Right lobe of liver (tissue), 6 donors: ENCODE measurements around the gene OGFOD3. TPM values are rescaled to one million over a fixed set of nuclear protein-coding genes. Genes with fewer than 3 reads are reported as not detected.
"Not testable (repeated sequence)": the region's sequence is repeated elsewhere in the genome, so short reads cannot be mapped to it uniquely, and the experiment has no call there.

ENCODE experiments used
- ATAC-seq, 4 donors: fragments of 200-7000 bp; cut with Tn5 transposase; one replicate each; pipeline ENCODE4 v1.9.1; 2020; ENCODE audit warnings: mild to moderate bottlenecking in 4 of 4, moderate library complexity in 4 of 4
- DNase-seq, 3 donors: peaks; one replicate each; pipeline ENCODE4 v3.0.0-alpha.2; 2020
- H3K27ac ChIP-seq, 3 donors: fragments of 200-600 bp; one replicate each; pipeline ENCODE4 v1.8.0; 2022
- H3K27me3 ChIP-seq, 2 donors: fragments of 200-600 bp; one replicate each; pipeline ENCODE4 v1.8.0; 2022
- H3K36me3 ChIP-seq, 4 donors: fragments of 200-600 bp; sonication (generic) in 1 of 4; one replicate each; pipeline versions ENCODE4 v1.5.1 to v1.8.0; 2017 to 2022; ENCODE audit warnings: control low read depth in 1 of 4
- H3K4me1 ChIP-seq, 4 donors: fragments of 200-600 bp; sonication (generic) in 1 of 4; one replicate each; pipeline versions ENCODE4 v1.5.1 to v1.8.0; 2017 to 2022; ENCODE audit warnings: control low read depth in 1 of 4
- H3K4me3 ChIP-seq, 3 donors: fragments of 200-600 bp; one replicate each; pipeline ENCODE4 v1.8.0; 2022
- H3K9me3 ChIP-seq, 4 donors: fragments of 200-600 bp; sonication (generic) in 1 of 4; one replicate each; pipeline versions ENCODE4 v1.5.1 to v1.8.0; 2017 to 2022; ENCODE audit warnings: control low read depth in 1 of 4
- POLR2A ChIP-seq: fragments of 450-650 bp; IDR thresholded peaks from one replicate; pipeline ENCODE4 v1.6.1; 2017; ENCODE audit warnings: antibody characterized with exemption, mild to moderate bottlenecking
- WGBS: methylation state at CpG from one replicate; pipeline ENCODE4 v1.1.6; 2018; ENCODE audit warnings: low coverage, low lambda C conversion rate; ENCODE audit not compliant: insufficient coverage; ENCODE audit errors: missing lambda C conversion rate; 5-methylcytosine and 5-hydroxymethylcytosine counted together
- intact Hi-C, 2 donors: fragments of 100-400 bp; cut with DNase I; formaldehyde crosslinking; loops; one replicate each; pipeline versions ENCODE4 v1.11.2 to v1.14.1; 2022
- total RNA-seq, 6 experiments: library from RNA; depleted of rRNA in 2 of 6; stranded (reverse); fragments of >200 nt in 2 of 6; fragmentation: NEBNext Ultra II Directional in 3 of 6; extraction: Animal tissue kit (Norgen Biotek cat#: 25700) in 3 of 6; gene quantifications; one replicate each; pipeline versions ENCODE4 v1.1.0 to v1.2.4, GENCODE V29; 2016 to 2023
- TF ChIP-seq, protein P1 (sequence below), 4 donors: fragments of 200-600 bp in 3 of 4; fragments of 450-650 bp in 1 of 4; IDR thresholded peaks; one replicate each; pipeline versions ENCODE4 v1.5.1 to v1.8.0; 2016 to 2022; ENCODE audit warnings: antibody characterized with exemption in 4 of 4, mild to moderate bottlenecking in 2 of 4
- donor health status: DM: no; HTN: yes; CAD: no.
- donor health status: DM: no; HTN: no; CAD: no.
- donor health status: DM: no; HTN: no; CAD: no.
- donor health status: DM: no; HTN: yes; CAD: no.
- donor health status: DM: no; HTN: yes; CAD: no.

OGFOD3 gene
- total RNA-seq, 6 experiments from 2014 or later, result 13.5 to 23.4 (median 16.2) TPM

DNA sequence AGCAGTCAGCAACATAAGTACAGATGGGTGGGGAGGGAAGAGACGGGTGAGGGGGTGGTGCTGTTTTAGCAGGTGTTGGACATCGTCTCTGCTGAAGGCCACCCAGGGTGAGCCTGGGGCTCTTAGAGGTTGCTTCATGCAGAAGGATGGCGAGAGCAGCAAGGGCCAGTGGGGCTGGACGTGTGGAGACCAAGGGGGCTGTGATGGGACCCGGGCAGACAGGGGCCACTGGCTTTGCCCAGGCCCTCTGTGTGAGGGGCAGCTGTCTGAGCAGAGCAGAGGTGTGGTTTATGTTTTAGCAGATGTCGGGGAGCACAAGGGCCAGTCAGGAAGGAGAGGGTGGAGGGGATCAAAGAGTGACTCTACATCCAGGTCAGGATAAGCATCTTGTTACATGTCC lies 45.0 kb upstream of the OGFOD3 start:
- TF ChIP-seq, protein P1, sequence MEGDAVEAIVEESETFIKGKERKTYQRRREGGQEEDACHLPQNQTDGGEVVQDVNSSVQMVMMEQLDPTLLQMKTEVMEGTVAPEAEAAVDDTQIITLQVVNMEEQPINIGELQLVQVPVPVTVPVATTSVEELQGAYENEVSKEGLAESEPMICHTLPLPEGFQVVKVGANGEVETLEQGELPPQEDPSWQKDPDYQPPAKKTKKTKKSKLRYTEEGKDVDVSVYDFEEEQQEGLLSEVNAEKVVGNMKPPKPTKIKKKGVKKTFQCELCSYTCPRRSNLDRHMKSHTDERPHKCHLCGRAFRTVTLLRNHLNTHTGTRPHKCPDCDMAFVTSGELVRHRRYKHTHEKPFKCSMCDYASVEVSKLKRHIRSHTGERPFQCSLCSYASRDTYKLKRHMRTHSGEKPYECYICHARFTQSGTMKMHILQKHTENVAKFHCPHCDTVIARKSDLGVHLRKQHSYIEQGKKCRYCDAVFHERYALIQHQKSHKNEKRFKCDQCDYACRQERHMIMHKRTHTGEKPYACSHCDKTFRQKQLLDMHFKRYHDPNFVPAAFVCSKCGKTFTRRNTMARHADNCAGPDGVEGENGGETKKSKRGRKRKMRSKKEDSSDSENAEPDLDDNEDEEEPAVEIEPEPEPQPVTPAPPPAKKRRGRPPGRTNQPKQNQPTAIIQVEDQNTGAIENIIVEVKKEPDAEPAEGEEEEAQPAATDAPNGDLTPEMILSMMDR (IDR thresholded peaks at IDR 0.05), result no peak
- TF ChIP-seq POLR2A, result no peak
- no peak for DNase-seq
- ATAC-seq, result no peak

DNA sequence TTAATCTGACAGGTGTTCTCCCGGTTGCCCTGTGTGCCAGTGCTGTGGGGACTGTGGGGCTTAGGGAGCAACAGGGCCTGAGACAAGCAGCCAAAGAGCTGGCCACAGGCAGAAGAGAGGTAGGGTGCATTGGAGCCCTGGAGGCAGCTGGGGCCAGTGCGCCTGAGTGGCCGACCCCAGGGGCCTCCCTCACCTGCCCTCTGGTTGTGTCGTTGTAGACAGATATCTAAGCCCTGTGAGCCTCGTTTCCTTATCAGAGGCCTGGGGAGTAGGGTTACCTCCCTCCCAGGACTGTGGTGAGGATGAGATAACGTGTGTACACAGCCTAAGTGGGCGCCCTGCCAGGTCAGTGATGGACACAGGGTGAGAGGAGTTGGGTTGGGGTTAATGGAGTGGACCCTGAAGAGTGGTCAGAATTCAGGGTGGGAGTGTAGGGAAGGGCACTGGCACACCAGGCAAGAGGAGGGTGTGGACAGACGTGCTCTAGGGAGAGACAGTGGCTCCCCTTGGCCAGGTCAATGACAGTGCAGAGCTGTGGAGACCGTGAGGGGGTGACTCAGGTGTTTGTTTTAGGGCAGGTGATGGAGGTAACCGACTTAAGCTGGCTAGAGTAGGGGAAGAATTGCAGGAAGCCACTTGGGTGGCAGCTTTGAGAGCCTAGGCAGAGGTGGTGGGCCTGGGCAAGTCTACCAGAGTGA lies 43.6 kb upstream of the OGFOD3 start:
- Histone ChIP-seq H3K36me3 (peaks cover 0 to 50% (median 6%) of the 10 kb centered on the region in 4 donors), H3K9me3 (no peaks in the 10 kb centered on the region), H3K4me3 (no peak overlapping the region), H3K27ac (no peak overlapping the region), H3K4me1 (peaks cover 0 to 25% (median 7%) of the 10 kb centered on the region in 4 donors), H3K27me3 (no peaks in the 10 kb centered on the region)
- intact Hi-C loops, result no loop called here
- TF ChIP-seq, protein P1 (IDR thresholded peaks at IDR 0.05), result no peak
- TF ChIP-seq POLR2A, result no peak
- peak in 1 of 4 donors; percentile 11 for ATAC-seq
- DNase-seq, result peak in 2 of 3 donors; percentile 62 to 78
- WGBS, result 51% methylated on average over 6 of the region's 10 CpGs

More for the DNA sequence above, 45.0 kb upstream of the OGFOD3 start:
- intact Hi-C loops, result no loop called here
- peaks cover 3 to 52% (median 6%) of the 10 kb centered on the region in 4 donors for H3K36me3 ChIP-seq
- H3K27ac ChIP-seq, result no peak overlapping the region
- H3K4me1 ChIP-seq, result peaks cover 0 to 16% (median 3%) of the 10 kb centered on the region in 4 donors
- 67% methylated on average over 1 of the region's 6 CpGs for WGBS
- no peaks in the 10 kb centered on the region for H3K9me3 ChIP-seq
- H3K4me3 ChIP-seq, result no peak overlapping the region
- H3K27me3 ChIP-seq, result no peaks in the 10 kb centered on the region

DNA sequence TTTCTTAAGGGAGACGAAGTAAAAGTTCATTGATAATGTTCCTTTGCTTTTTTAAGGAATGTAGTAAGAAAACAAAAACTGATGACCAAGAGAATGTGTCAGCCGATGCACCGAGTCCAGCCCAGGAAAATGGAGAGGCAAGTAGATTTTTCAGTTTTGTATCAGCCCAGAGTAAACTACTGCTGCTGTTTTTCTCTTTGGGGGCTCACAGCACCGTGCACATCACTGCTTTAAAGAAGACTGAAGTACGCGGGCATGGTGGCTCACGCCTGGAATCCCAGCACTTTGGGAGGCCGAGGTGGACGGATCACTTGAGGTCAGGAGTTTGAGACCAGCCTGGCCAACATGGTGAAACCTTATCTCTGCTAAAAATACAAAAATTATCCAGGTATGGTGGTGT lies 41.5 kb upstream of the OGFOD3 start:
- DNase-seq, H3K9me3 ChIP-seq, ATAC-seq, H3K27me3 ChIP-seq, intact Hi-C loops, H3K27ac ChIP-seq: not testable (repeated sequence)
- 92% methylated on average over 4 of the region's 9 CpGs for WGBS
- H3K4me1 ChIP-seq, result peaks cover 0 to 25% (median 7%) of the 10 kb centered on the region in 4 donors
- H3K36me3 ChIP-seq, result peaks cover 0 to 32% (median 6%) of the 10 kb centered on the region in 4 donors
- peak overlapping the region in 1 of 3 donors; percentile 83 for H3K4me3 ChIP-seq

DNA sequence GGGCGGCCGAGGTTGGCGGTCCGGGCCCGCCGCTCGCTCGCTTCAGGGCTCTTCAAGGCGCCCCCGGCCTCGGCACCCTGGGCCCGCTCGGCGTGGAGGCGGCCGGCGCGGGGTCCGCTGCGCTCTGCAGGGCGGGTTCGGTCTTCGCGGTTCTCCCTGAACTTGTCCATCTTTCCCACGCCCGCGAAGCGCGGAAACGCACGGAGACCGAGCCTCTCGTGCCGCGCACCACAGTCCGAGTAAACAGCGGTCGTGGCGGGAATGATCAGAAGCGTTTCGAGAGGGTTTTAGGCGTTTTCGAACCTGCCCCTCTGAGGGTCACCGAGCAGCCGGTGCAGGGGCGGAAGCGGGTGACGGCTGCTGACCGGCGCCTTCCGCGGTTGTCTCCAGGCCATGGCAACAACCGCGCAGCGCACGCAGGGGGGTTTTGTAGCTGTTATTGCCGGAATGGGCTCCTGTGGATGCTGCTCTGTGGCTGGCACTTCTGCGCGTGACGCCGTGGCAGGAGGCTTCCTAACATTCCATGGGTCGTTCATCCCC lies 40.6 kb upstream of the OGFOD3 start:
- WGBS, result 0% methylated on average over 4 of the region's 62 CpGs
- intact Hi-C loops, result no loop called here

More for the DNA sequence above, 40.6 kb upstream of the OGFOD3 start:
- no peaks in the 10 kb centered on the region for H3K9me3 ChIP-seq
- peaks cover 0 to 23% (median 4%) of the 10 kb centered on the region in 4 donors for H3K36me3 ChIP-seq
- DNase-seq (peak in 1 of 3 donors; percentile 49), ATAC-seq (peak in 3 of 4 donors; percentile 1 to 2 (median 2))
- peak overlapping the region; percentile 83 to 90 (median 85) for H3K4me3 ChIP-seq
- TF ChIP-seq, protein P1 (IDR thresholded peaks at IDR 0.05), result no peak
- TF ChIP-seq POLR2A, result no peak
- peaks cover 0 to 25% (median 7%) of the 10 kb centered on the region in 4 donors for H3K4me1 ChIP-seq
- no peaks in the 10 kb centered on the region for H3K27me3 ChIP-seq
- H3K27ac ChIP-seq, result peak overlapping the region; percentile 61 to 100 (median 100)
